HL-60 (cell line): ENCODE measurements around the gene MED9.

ENCODE experiments used
- CTCF ChIP-seq: IDR thresholded peaks from one replicate; pipeline ENCODE4 v1.5.1; 2011; ENCODE audit warnings: low read length, control low read depth, inconsistent platforms; ENCODE audit not compliant: insufficient read depth
- REST ChIP-seq: IDR thresholded peaks from 2 replicates; pipeline ENCODE4 v1.6.1; 2012; ENCODE audit warnings: low read depth; ENCODE audit not compliant: insufficient replicate concordance

- TF ChIP-seq REST (no peak), CTCF (no peak)
Observed at GRCh38 chr17:17508019-17508535, 31.3 kb downstream of the MED9 start.
